Sciatic nerve (tissue), 2 donors: ENCODE measurements around the gene TPRA1. TPM values are rescaled to one million over a fixed set of nuclear protein-coding genes. Genes with fewer than 3 reads are reported as not detected.
"Not testable (repeated sequence)": the region's sequence is repeated elsewhere in the genome, so short reads cannot be mapped to it uniquely, and the experiment has no call there.

Experiments
- ATAC-seq: fragments of 200-7000 bp; cut with Tn5 transposase; one replicate; pipeline ENCODE4 v1.9.1; 2020; ENCODE audit warnings: mild to moderate bottlenecking, moderate library complexity
- DNase-seq: peaks from one replicate; pipeline ENCODE4 v3.0.0-alpha.2; 2020; ENCODE audit warnings: low spot score
- intact Hi-C: fragments of 100-400 bp; cut with DNase I; formaldehyde crosslinking; loops from one replicate; pipeline ENCODE4 v1.14.2; 2022
- microRNA-seq: library from miRNA; unstranded; fragments of <30 nt; microRNA quantifications from one replicate; pipeline ENCODE4 v1.2.0, GENCODE V29; 2020
- total RNA-seq: library from RNA; stranded (reverse); fragmentation: NEBNext Ultra II Directional; extraction: Animal tissue kit (Norgen Biotek cat#: 25700); gene quantifications from one replicate; pipeline ENCODE4 v1.2.1, GENCODE V29; 2021
- donor health status: DM: no; HTN: no; CAD: no.
- donor health status: DM: no; HTN: no; CAD: no.

Gene TPRA1
- total RNA-seq, 1 donor from 2014 or later, result 31.3 TPM

GRCh38 chr3:127530863-127531262 is 59.7 kb downstream of the TPRA1 start:
- intact Hi-C loops, DNase-seq, ATAC-seq: not testable (repeated sequence)

DNA sequence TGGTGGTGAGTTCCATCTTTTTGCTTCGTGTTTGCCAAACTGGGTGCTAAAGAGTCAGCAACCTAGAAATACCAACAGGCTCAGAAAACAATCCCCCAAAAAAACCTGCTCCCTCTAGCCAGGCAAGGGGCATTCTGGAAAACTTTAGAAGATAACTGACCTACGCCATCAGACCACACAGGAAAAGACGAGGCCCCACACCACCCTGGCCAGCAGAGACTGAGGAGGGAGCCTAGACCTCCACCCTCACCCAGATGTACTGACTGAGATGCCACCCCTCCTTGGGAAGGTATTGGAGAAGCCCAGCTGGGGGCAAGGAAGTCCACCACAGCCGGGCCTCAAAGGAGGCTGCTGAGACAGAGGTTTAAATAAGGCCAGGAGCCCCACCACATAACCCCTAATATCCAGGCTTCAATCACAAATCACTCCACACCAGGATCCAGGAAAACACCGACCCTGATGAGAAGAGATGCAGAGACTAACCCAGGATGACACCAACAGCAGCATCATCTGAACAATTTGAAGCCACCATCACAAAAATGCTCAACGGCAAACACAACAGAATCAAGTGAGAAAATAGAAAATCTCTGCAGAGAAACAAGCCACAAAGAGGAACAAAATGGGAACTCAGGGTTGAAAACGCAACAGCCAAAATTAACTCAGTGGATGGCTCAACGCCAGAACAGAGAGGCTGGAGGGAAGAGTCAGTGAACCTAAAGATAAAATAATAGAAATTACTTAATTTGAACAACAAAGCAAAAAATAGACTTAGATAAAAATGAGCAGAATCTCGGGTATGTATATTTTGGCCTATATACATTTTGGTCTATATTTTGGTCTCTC is 61.0 kb downstream of the TPRA1 start:
- ATAC-seq, result no peak
- intact Hi-C loops, result no loop called here
- DNase-seq, result no peak

GRCh38 chr3:127525373-127525772 is 65.2 kb downstream of the TPRA1 start:
- no peak for ATAC-seq
- intact Hi-C loops, result no loop called here
- no peak for DNase-seq

DNA sequence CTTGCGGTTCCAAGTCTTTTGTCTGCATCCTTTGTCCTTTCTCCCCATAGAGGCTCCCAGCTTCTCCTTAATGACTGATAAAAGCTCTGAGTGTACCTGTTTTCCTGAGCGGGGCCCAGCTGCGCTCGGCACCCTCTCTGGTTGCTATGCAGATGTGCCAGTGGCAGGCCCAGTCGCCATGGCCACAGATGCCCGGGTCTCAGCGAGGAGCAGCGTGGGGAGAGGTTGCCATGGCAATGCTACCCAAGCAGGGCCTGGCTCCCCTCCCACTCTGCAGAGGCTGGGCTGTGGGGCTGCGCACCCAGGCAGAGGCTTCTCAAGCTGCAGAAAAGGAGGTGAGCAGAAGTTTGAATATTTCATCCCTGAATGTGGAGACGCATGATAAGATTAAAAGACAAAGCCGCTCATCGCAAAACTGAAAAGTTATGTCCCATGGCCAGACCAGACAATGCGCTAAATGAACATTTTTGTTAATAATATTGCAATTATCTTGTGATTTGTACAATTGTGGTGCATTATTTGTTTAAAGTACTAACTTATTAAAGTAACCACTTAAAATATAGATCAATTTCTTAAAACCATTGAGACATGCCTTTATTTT is 66.1 kb downstream of the TPRA1 start:
- ATAC-seq (no peak), DNase-seq (no peak)

More for the DNA sequence above, 66.1 kb downstream of the TPRA1 start:
- intact Hi-C loops, result no loop called here

Small RNAs within 50 kb of the gene (microRNA-seq; reads per million reads assigned to microRNA genes)
- gene MIR6825 (not detected), gene MIR7976 (not detected)

Other genes with a start within 250 kb of the TPRA1 start
- gene MCM2, start 7.7 kb upstream of the TPRA1 start, total RNA-seq, result 4.6 TPM
- 12.1 TPM for gene PODXL2, start 38.5 kb upstream of the TPRA1 start, total RNA-seq
- 98.8 TPM for gene ABTB1, start 82.2 kb upstream of the TPRA1 start, total RNA-seq
- gene MGLL, start 231.8 kb upstream of the TPRA1 start, total RNA-seq, result 178 TPM